ENCODE measurements around the gene HSPA12A.

DNA sequence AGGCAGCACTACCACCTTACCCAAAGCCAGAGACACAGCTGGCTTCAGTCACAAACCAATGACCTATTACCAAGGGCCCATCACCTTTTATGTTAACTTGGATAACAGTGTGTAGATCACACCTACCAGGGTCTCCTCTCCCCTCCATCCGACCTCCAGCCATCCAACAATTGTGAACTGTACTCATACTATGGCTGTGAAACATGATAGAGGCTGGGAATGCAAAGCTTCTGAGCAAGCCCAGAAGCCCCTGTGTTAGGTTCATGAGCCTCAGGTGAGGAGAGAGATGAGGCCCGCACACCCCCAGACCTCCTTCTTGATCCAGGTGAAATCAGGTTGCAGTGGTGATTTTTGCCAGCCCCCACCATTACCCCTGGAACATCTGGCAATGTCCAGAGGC, 73.9 kb downstream of the HSPA12A start:
- TF ChIP-seq, protein P1, sequence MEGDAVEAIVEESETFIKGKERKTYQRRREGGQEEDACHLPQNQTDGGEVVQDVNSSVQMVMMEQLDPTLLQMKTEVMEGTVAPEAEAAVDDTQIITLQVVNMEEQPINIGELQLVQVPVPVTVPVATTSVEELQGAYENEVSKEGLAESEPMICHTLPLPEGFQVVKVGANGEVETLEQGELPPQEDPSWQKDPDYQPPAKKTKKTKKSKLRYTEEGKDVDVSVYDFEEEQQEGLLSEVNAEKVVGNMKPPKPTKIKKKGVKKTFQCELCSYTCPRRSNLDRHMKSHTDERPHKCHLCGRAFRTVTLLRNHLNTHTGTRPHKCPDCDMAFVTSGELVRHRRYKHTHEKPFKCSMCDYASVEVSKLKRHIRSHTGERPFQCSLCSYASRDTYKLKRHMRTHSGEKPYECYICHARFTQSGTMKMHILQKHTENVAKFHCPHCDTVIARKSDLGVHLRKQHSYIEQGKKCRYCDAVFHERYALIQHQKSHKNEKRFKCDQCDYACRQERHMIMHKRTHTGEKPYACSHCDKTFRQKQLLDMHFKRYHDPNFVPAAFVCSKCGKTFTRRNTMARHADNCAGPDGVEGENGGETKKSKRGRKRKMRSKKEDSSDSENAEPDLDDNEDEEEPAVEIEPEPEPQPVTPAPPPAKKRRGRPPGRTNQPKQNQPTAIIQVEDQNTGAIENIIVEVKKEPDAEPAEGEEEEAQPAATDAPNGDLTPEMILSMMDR (conservative IDR thresholded peaks at IDR 0.05 in 1 of 2, IDR thresholded peaks at IDR 0.05 in 1 of 2; ENCODE audit: low read depth in 1 of 2, low read length in 2 of 2): no peak
- TF ChIP-seq EZH2 (IDR thresholded peaks at IDR 0.05; ENCODE audit: low read length, missing control alignments): no peak

Data from fibroblast of lung (primary cell).